Mammary epithelial cell (primary cell): ENCODE measurements around the gene FAM53A.

Experiments
- CTCF ChIP-seq, 2 donors: IDR thresholded peaks in 1 of 2; conservative IDR thresholded peaks in 1 of 2; 2 replicates each; pipeline ENCODE4 v1.5.1; 2011 to 2012; ENCODE audit warnings: inconsistent platforms in 2 of 2, low read length in 2 of 2, mild to moderate bottlenecking in 2 of 2, control low read depth in 1 of 2, low read depth in 1 of 2; ENCODE audit not compliant: insufficient read depth in 1 of 2; ENCODE audit errors: extremely low read depth in 1 of 2
- EZH2 ChIP-seq: IDR thresholded peaks from 2 replicates; pipeline ENCODE4 v1.6.1; 2012; ENCODE audit warnings: low read length, inconsistent platforms, borderline replicate concordance

GRCh38 chr4:1661695-1662094 is 22.4 kb downstream of the FAM53A start:
- TF ChIP-seq CTCF (conservative IDR thresholded peaks at IDR 0.05 in 1 of 2, IDR thresholded peaks at IDR 0.05 in 1 of 2; ENCODE audit: extremely low read depth in 1 of 2, insufficient read depth in 1 of 2, low read depth in 1 of 2, low read length in 2 of 2) (no peak), EZH2 (no peak)
